GM19455 (cell line): ENCODE data around the gene VCY1B.
"Not testable (repeated sequence)": the region's sequence is repeated elsewhere in the genome, so short reads cannot be mapped to it uniquely, and the experiment has no call there.

Experiments
- ATAC-seq: cut with Tn5 transposase; IDR thresholded peaks from one replicate; pipeline ENCODE4 v1.9.1; 2021; ENCODE audit not compliant: unreplicated experiment

VCY1B gene

DNA sequence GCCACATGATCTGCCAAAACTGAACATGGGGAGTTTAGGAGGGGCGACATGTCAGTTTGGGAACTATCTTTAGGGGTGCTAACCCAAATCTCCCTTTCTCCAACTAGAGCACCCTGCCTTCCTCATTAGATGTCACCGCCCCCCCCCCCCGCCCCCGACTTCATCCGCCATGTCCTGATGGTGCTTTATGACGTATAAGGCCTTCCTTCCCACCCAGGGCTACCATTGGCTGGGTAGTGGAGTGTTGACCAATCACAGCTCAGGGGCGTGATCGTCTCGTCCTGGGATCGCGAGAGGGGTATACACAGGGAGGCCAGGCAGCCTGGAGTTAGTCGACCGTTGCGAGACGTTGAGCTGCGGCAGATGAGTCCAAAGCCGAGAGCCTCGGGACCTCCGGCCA is at the start of gene VCY1B:
TSS of gene VCY1B (plus strand) at position 301 of the 400 bp plus-strand sequence. CDS start at position 364, 63 bp downstream.
- ATAC-seq, result not testable (repeated sequence)

DNA sequence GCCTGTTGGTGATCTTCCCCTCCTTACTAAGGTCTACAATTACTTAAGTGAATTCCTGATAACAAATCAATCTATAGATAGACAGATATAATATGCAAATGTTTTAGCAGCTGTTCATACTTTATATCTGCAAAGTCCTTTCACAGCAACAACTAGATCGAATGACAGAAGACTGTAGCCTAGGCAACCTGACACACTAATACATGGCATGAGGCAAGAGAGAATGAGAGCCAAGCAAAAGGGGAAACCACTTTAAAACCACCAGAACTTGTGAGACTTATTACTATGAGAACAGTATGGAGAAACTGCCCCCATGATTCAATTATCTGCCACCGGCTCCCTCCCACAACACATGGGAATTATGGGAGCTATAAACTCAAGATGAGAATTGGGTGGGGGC is 44.1 kb upstream of the VCY1B start:
- ATAC-seq, result not testable (repeated sequence)

DNA sequence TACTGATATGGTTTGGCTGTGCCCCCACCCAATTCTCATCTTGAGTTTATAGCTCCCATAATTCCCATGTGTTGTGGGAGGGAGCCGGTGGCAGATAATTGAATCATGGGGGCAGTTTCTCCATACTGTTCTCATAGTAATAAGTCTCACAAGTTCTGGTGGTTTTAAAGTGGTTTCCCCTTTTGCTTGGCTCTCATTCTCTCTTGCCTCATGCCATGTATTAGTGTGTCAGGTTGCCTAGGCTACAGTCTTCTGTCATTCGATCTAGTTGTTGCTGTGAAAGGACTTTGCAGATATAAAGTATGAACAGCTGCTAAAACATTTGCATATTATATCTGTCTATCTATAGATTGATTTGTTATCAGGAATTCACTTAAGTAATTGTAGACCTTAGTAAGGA is 25.6 kb upstream of the VCY1B start:
- ATAC-seq, result not testable (repeated sequence)

DNA sequence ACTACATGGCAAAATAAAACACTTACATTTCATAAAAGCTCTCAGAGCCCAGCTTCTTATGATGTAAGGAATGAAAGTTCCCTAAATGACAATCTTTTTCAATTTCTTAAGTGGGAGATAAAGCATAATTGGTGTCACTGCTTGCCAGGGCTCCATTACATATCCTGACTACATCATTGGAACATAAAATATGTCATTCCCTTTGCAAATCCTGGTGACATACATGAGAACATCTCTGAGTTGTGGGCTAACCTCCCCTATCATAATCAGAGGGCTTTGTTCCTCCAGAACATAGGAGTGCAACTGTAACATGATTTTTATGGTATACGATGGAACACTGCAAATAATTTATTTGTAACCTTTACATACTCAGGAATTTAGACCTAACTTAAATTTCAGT is 29.9 kb downstream of the VCY1B start:
- no peak for ATAC-seq
